HG02852 (cell line): ENCODE results near the gene PRKAG2.

Experiments
- ATAC-seq: cut with Tn5 transposase; IDR thresholded peaks from one replicate; pipeline ENCODE4 v1.9.1; 2021; ENCODE audit warnings: mild to moderate bottlenecking, moderate library complexity; ENCODE audit not compliant: unreplicated experiment

Gene PRKAG2

DNA sequence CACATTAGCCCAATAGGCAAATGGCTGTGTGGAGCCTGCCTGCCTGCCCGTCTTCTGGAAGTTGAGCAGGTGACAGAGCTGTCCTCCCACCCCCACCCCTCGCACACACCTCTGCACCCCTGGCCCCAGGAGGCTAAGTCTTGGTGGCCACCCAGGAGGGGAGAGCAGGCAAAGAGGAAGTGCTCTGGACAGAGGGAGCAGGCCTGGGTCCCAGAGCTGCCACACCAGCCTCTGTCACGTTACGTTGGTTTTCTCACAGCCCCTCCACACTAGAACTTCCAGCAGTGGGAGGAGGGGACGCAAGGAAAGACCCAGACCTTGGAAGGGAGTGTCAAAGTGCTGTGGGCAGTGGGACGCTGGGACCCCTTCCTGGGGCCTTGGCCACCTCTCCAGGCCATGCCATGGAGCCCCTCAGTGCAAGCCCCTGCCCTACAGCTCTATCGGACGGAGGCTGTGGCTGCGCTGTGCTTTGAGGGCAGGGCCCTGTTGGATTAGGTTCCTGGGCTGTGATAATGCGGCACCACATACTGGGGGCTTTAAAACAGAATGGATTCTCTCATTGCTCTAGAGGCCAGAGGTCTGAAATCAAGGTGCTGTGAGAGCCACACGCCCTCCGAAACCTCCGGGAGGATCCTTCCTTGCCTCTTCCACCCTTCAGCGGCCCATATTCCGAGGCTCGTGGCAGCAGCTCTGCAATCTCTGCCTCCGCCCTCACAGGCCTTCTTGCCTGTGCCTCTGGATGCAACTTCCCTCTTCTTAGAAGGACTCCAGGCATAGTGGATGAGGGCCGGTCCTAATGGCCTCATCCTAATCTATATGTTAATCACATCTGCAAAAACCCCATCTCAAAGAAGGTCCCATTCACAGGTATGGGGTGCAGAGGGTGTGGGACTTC lies 9.9 kb downstream of the PRKAG2 start:
- ATAC-seq: no peak

DNA sequence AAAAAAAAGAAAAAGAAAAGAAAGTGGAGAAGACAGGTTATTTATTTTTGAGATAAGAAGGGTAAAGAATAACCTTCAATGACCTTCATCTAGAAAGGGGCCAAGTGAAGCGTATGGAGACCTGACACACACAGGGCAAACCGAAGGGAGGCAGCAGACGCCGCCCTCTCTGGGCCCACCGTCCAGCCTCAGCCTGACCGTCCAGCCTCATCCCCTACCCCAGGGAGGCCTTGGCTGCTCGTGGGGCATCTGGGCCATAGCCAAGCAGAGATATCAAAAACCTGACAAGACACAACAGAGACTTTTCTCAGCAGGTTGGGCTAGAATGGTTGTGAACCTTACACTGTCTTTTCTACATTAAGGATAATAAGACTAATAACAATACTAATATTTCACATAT lies 10.9 kb downstream of the PRKAG2 start:
- no peak for ATAC-seq

DNA sequence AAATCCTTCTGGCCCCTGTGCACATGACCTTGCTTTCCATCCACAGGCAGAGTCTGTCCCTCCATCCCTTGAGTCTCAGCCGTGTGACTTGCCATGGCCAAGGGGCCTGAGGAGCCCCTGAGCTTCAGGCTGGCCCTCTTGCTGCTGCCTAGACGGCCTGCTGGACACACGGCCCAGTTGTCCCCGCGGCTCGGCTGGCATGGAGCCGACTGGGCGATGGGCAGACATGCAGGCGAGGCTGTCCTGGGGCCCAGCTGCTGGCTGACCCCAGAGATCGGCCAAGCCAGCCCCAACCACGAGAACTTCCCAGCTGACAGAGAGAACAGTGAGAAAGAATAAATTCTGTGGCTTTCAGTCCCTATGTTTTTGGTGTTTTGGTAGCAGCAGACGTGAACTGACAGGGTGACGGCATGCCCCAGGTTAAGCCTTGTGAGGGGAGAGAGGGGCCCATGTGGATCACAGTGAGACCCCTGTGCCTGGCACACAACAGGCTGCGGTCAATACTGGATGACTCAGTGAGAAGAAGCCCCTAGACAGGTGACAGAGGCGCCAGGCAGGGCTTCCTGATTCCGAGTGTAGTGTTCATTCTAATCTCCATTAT lies 11.7 kb downstream of the PRKAG2 start:
- ATAC-seq: no peak

DNA sequence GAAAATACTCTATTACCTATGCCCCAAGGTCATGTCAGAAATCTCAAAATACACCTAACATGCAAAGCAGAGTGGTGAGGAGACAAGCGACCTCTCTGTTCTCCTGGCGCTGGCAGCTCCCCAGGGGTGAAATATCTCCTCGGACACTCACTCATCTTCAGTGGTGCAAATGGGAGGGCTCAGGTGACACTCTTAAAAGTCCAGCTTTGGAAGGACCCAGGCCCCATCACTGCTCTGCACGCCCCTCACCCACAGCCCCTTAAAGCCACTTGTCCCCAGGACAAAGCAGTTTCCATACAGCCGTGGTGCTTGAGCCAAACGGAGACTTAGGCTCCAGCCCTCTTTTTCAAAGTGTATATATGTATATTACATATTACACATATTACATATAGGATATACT lies 12.4 kb downstream of the PRKAG2 start:
- no peak for ATAC-seq

DNA sequence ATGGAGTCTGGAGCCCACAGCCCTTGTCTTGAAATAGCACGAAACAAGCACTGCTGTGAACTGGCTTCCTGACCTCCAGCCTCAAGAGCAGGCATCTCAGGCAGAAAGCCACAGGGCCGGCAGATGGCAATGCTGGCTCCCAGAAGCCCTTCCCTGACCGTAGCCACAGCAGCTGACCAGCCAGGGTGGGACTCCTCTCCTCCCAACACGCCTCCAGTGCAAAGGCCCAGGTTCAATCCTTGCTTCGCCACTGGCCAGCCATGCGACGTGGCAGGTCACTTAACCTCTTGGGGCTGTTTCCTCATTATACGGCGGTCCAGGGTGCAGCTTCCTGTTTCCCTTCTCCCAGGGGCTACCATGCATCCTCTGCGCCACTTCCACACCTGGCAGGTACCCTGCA lies 12.8 kb downstream of the PRKAG2 start:
- ATAC-seq: no peak

DNA sequence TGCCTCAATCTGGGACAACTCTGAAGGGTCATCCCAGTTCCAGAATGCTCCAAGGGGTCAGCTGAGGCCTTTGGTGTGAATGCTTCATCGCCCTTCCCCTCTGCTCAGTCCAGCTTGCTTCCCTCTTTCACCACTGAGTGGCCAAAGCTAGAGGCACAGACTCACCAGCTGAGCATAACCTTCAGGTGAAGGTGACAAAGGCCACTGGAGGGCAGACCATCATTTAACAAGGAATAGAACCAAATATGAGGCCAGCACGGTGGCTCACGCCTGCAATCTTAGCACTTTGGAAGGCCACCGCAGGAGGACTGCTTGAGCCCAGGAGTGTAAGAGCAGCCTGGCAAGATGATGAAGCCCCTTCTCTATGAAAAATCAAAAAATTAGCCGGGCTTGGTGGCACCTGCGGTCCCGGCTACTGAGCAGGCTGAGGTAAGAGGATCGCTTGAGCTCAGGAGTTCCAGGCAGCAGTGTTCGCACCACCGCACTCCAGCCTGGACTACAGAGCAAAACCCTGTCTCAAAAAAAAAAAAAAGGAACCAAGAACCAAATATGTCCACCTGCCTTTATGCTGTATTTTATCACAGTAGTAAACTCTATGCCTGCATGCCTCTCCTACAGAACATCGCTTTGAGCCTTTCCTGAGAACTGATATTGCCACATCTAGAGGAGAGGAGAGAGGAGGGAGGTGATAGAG lies 13.4 kb downstream of the PRKAG2 start:
- no peak for ATAC-seq

DNA sequence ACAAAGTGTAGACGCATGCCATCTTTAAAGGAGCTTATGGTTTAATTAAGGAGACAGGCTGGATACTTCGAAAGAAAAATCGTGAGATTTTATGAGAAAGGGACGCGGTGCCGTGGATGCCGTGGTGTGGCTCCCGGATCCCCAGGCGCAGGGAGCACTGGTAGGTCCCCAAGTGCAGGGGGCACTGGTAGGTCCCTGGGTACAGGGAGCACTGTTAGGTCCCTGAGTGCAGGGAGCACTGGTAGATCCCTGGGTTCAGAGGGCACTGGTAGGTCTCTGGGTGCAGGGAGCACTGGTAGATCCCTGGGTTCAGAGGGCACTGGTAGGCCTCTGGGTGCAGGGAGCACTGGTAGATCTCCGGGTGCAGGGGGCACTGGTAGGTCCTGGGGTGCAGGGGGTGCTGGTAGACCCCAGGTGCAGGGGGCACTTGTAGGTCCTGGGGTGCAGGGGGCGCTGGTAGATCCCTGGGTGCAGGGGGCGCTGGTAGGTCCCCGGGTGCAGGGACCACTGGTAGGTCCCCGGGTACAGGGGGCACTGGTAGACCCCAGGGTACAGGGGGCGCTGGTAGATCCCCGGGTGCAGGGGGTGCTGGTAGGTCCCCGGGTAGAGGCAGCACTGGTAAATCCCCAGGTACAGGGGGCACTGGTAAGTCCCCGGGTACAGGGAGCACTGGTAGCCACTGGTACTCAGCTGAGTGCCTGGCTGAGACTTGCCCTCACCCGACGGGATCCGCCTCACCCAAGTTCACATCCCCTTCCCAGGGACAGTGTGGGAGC lies 14.1 kb downstream of the PRKAG2 start:
- ATAC-seq: no peak

DNA sequence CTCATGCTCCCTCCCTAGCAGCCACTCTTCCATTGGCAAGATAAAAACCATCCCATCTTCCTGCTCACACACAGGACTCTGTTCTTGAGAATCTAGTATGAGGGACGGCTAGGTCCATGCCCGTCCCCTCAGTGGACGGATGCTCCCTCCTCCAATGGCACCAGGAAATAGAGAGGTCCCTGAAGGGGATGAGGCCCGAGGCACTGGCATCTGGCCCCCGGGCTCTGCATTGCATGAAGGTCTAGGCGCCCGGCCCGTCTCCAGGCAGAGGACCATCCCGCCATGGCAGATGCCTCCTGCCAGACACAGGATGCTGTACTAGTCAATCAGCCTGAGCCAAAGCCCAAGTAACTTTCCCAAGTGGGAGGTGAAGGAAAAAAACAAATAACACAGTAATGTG lies 15.0 kb downstream of the PRKAG2 start:
- no peak for ATAC-seq

DNA sequence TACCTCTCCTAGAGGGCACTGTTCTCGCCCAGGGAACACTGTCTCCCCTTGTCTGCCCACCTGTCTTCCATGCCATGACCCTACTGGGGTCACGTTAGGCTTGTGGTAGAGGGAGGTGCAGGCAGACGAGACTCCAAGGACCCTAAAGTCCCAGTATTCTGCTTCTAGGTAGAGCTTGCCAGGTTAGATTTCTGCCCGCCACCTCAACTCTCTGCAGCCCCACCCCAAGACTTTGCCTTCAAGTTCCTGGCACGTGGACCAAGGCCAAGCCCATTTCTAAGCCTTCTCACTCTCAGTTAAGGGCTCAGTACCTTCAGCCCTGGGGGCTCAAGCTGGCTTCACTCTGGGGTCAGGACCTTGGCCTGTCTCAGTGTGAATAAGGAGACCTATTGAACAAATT lies 16.1 kb downstream of the PRKAG2 start:
- no peak for ATAC-seq

DNA sequence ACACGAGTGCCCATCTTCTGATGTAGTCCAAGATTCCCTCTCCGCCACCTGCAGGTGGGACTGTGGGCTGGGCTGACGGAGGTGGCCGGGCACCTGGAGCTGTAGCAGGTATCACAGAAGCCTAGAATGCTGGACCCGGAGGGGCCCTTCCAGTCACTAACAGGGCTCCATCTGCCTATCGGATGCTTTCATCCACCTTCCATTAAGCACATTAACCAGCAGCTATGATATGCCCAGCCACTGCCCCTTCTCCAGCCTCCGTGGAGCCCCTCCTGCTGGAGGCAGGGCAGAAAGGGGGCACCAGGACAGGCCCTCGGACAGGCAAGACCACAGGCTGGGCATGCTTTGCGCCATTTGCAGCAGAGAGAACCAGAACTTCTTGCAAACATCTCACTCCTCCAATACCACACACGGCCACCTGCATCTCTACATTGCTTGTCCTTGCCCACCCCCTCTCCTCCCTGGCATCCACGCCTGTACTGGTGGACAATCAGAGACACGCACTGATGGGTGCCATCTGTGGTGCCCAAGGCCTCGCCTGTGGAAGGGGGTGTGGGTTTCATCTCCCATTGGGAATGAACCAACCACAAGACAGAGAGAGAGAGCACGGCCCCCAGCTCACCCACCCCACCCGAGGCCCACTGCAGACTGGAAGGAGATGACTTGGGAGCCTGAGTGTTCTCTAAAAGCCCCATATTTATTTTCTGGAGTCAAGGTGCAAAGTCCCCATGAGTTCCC lies 16.8 kb downstream of the PRKAG2 start:
- no peak for ATAC-seq

DNA sequence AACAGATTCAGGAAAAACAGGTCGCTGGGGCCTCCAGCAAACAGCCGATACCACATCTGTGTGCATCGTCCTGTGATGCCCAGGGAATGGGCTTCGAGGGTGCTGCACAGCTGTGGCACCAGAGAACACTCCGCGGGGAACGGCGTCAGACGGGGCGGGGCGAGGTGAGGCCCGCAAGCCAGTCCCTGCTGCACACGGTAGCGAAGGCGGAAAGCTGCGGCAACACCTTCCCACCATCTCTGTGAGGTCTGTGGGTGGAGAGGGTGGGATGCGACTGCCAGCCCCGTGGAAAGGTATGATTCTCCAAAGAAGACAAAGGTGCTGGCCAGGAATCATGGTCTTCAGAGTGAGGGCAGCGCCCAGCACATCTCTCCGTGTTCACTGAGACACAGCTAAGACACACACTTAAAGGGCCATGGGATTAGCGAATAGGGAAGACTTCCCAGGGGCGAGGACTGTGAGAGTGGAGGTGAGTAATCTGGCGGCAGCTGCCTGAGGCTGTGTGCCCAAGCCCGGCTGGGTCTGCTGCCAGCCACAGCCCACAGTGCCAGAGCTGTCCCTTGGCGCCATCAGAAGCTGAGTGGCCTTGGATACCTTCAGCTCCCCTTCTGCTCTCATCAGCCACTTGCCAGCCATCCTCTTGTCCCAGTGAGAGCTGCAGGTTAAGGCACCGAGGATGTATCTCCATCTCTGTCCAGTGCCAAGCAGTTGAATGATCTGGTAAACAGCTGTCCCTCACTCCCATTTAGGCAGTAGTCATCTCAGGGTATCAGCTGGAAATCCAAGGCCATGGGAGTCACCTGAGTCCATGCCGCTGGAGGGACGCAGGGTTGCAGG lies 17.6 kb downstream of the PRKAG2 start:
- no peak for ATAC-seq

DNA sequence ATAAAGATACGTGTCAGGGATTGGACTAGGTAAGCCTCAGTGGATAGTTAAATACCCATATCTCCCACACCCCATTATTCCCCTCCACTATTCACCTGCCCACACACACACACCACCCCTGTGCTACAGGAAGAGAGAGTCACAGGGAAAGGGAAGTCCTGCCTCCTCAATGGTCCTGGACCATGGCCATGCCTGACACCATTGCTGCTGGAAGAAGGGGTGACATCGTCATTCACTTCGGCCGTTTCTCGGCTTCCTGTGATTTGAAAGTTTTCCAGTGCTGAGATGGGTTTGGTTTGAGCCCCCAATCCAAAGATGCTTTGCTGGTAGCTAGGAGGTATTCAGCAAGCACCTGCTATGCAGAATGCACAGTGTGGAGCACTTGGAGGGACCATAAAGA lies 18.5 kb downstream of the PRKAG2 start:
- ATAC-seq: no peak

DNA sequence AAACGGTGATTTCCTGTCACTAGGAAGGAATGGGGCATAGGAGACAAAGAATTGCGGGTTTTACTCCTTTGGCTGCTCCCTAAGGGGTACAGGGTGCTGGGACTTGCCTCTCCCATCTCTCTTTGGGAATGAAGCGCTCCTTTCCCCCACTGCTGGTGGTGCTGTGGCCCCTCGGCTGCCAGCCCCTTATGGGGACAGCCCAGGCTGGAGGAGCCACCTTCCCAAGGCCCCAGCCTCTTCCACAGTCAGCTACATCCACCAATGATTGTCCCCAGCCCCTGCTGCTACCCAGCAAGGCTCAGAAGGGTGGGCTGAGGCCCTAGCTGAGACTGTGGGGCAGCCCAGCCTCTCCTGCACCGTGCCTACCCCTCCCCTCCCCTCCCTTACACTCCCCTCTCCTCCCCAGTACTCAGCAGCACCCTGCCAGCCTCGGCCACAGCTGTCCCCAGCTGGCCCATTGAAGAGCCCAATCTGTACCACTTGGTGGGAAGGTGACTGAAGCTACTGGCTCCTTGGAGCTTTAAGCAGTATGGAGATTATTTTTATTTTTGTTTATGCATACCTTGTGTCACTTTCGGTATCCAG lies 19.0 kb downstream of the PRKAG2 start:
- ATAC-seq: no peak

DNA sequence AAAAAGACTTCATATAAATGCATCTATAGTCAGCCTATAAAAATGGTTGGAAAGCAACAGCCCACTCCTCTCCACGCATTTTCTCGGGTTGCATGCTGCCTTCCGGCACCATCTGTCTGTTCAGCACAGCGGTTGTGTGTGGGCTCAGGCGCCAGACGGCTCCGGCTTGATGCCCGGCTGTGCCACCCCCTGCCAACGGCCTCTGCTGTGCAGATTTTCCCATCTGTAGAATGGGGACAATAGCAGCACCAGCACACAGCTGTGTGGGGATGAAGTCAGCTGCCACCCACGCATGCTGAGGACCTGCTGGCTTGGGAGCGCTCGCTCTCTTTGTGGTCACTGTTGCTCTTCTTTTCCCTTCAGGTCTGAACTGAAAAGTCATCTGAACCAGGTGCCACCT lies 19.5 kb downstream of the PRKAG2 start:
- no peak for ATAC-seq

DNA sequence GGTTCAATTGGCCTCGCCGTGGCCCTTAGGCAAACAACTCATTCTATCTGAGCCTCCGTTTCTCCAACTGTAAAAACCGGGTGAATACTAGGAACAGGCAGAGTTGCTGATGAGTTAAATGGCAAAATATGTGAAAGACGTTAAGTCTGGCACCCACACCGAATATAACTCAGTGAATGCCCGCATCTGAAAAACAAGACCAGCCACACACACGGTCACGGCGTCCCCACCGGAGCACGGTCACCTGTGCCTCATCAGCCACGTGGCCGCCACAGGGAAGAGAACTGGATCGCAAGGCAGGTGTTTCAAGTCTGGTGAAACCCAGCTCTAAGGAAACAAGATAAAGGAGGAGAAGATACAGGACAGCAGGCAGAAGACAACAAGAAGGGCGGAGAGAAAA lies 20.4 kb downstream of the PRKAG2 start:
- ATAC-seq: no peak

DNA sequence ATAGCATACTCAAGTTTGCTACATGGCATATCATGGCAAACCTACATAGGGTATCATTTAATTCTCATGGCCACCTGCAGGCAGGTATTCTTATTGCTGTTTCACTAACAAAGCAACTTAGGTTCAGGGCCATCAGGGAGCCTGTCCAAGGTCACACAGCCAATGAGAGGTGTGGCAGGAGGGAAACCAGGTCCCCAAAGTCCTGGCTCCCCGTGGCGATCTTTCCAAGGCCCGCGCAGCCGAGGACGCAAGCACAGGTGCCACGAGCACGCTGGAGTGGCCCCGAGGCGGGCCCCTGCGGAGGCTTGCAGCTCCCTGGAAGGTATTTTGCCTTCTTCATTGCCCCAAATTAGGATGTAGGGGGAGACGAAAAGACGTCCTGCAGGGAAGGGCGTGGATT lies 20.8 kb downstream of the PRKAG2 start:
- no peak for ATAC-seq

DNA sequence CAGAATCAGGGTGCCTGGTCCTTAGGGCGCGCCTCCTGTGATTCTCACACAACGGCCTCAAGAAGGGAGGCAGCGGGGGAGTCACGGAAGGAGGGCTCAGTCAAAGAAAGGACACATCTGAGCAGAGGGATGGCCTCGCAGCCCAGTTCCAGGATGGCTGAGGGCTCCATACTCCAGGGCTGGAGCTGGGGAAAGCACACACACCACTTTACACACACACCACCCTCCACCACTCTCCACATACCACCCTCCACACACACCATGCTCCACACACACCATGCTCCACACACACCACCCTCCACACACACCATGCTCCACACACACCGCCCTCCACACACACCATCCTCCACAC lies 22.2 kb downstream of the PRKAG2 start:
- no peak for ATAC-seq

DNA sequence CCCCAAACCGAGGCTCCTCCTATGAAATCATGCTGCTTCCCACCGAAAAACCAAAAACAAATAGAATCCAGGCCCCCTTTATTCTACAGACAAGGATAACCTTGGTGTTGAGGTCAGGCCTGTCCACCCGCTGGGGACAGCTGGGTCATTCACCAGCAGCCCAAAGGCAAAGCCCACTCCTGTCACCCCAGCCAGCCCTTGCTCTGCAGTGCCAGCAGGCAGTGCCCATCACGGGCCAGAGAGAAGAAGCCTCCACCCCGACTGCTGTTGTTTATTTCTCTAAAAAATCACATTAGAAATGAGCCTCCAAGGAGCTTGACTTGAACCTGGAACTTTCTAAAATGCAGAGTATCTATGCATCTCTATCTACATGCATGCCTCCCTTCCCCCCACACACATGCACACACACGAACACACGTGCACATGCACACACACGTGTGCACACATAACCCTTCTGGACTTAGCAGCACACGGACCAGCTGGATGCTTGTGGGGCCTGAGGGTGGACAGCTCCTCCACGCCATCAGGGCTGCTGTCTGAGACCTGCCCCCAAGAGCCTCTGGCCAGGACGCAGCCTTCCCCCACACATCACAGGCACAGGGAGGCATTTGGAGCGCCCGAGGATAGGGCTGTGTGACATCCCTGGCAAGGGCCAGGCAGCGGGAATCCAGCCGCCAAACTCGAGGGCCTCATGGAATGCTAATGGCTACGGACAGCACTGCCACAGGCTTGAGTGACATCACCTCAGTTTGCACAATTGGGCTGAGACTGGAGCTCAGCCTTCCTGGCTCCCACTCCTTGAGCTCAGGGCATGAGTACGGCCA lies 22.8 kb downstream of the PRKAG2 start:
- ATAC-seq: no peak
